GM12874 (cell line): ENCODE measurements around the gene ZC3H4.

Experiments used
- CTCF ChIP-seq: IDR thresholded peaks from 2 replicates; pipeline ENCODE4 v1.5.1; 2011; ENCODE audit warnings: low read depth, mild to moderate bottlenecking, control low read depth, low read length, moderate library complexity; ENCODE audit not compliant: insufficient read depth

The ZC3H4 gene

GRCh38 chr19:47035127-47036096, 78.2 kb downstream of the ZC3H4 start:
- peak; percentile 97 for TF ChIP-seq CTCF

- peak; percentile 97 for TF ChIP-seq CTCF
These were observed 81.3 kb downstream of the ZC3H4 start for GRCh38 chr19:47032171-47032811.

GRCh38 chr19:47028195-47028601, 85.4 kb downstream of the ZC3H4 start:
- TF ChIP-seq CTCF, result no peak

DNA sequence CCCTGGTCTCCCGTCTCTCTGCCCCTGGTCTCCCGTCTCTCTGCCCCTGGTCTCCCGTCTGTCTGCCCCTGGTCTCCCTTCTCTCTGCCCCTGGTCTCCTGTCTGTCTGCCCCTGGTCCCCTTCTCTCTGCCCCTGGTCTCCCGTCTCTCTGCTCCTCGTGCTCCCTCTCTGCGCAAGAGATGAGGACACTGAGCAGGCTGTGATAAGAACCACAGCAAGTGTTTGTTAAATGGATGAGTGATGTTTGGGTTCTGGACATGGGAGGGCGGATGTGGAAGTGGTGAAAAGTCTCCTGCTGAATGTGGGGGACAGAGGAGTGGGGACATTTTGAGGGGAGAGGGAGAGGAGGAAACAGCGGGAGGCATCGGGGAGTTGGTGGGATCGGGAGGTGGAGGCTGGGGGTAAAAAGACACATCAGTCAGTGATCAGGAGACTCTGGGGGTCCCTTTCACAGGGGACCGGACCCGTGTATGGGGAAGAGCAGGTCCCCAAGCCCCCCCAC, 85.9 kb downstream of the ZC3H4 start:
- TF ChIP-seq CTCF, result no peak

GRCh38 chr19:47026889-47027288, 86.7 kb downstream of the ZC3H4 start:
- no peak for TF ChIP-seq CTCF

DNA sequence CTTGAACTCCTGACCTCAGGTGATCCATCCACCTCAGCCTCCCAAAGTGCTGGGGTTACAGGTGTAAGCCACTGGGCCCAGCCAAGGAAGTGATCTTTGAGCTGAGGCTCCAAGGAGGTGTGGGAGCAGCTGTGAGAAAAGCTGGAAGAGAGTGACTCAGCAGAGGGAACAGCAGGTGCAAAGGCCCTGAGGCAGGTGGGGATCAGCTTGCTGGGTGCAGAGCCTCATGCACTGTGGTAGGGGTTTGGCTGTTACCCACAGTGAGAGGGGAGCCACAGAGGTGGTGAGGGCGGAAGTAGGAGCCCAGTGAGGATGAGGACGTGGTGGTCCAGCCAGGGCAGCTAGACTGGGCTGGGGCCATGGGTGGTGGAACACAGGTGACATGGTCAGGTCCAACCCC, 87.4 kb downstream of the ZC3H4 start:
- TF ChIP-seq CTCF, result no peak

- TF ChIP-seq CTCF, result no peak
These were observed 89.1 kb downstream of the ZC3H4 start for GRCh38 chr19:47024502-47024901.
